AG20443 (cell line): ENCODE data around the gene PEF1.

ENCODE experiments used
- DNase-seq: peaks from one replicate; pipeline ENCODE4 v3.0.0; 2012; ENCODE audit warnings: low spot score, mixed read lengths

The PEF1 gene

GRCh38 chr1:31671147-31671546 is 26.5 kb upstream of the PEF1 start:
- DNase-seq = no peak

GRCh38 chr1:31670593-31670964 is 25.9 kb upstream of the PEF1 start:
- DNase-seq = no peak

GRCh38 chr1:31669786-31670592 is 25.3 kb upstream of the PEF1 start:
- DNase-seq = no peak

- DNase-seq = no peak
These were observed 24.7 kb upstream of the PEF1 start for GRCh38 chr1:31669433-31669785.

- DNase-seq = no peak
These were observed 23.7 kb upstream of the PEF1 start for GRCh38 chr1:31668303-31668883.

GRCh38 chr1:31667065-31667785 is 22.5 kb upstream of the PEF1 start:
- DNase-seq = no peak

GRCh38 chr1:31666263-31666963 is 21.7 kb upstream of the PEF1 start:
- no peak for DNase-seq

GRCh38 chr1:31665234-31665878 is 20.7 kb upstream of the PEF1 start:
- DNase-seq = no peak

GRCh38 chr1:31664528-31664927 is 19.9 kb upstream of the PEF1 start:
- no peak for DNase-seq

GRCh38 chr1:31663622-31664452 is 19.2 kb upstream of the PEF1 start:
- peak; percentile 85 for DNase-seq

GRCh38 chr1:31662463-31662862 is 17.8 kb upstream of the PEF1 start:
- no peak for DNase-seq

GRCh38 chr1:31661856-31662255 is 17.2 kb upstream of the PEF1 start:
- DNase-seq = no peak

GRCh38 chr1:31660871-31661455 is 16.3 kb upstream of the PEF1 start:
- DNase-seq = no peak

- no peak for DNase-seq
These were observed 15.2 kb upstream of the PEF1 start for GRCh38 chr1:31659889-31660288.

- DNase-seq = no peak
These were observed 14.0 kb upstream of the PEF1 start for GRCh38 chr1:31658721-31659120.

- DNase-seq = no peak
These were observed 13.4 kb upstream of the PEF1 start for GRCh38 chr1:31657972-31658510.

- DNase-seq = no peak
These were observed 12.5 kb upstream of the PEF1 start for GRCh38 chr1:31657020-31657804.

- DNase-seq = no peak
These were observed 11.1 kb upstream of the PEF1 start for GRCh38 chr1:31655756-31656155.

GRCh38 chr1:31655104-31655503 is 10.4 kb upstream of the PEF1 start:
- DNase-seq = no peak

GRCh38 chr1:31654474-31654776 is 9.7 kb upstream of the PEF1 start:
- no peak for DNase-seq
